ENCODE measurements around the gene HMX3.
A peak's percentile ranks its signal among the peaks of the same experiment; 100 is the strongest.

HMX3 gene

GRCh38 chr10:123135415-123136141 is at the start of gene HMX3:
TSS of gene HMX3 (plus strand) at chr10:123135970. CDS start at chr10:123136051, 81 bp downstream.
- DNase-seq = peak; percentile 33

DNA sequence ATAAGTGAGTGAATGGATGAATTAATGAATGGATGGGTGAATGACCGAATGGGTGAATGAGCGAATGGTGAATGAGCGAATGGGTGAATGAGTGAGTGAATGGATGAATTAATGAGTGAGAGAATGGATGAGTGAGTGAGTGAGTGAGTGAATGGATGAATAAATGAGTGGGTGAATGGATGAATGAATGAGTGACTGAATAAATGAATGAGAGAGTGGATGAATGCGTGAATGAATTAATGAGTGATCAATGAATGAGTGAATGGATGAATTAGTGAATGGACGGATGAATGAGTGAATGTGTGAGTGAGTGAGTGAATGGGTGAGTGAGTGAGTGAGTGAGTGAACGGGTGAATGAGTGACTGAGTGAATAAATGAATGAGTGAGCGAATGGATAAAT is 49.5 kb upstream of the HMX3 start:
- no peak for DNase-seq

GRCh38 chr10:123087348-123087747 is 48.4 kb upstream of the HMX3 start:
- DNase-seq = no peak

GRCh38 chr10:123087786-123088185 is 48.0 kb upstream of the HMX3 start:
- no peak for DNase-seq

DNA sequence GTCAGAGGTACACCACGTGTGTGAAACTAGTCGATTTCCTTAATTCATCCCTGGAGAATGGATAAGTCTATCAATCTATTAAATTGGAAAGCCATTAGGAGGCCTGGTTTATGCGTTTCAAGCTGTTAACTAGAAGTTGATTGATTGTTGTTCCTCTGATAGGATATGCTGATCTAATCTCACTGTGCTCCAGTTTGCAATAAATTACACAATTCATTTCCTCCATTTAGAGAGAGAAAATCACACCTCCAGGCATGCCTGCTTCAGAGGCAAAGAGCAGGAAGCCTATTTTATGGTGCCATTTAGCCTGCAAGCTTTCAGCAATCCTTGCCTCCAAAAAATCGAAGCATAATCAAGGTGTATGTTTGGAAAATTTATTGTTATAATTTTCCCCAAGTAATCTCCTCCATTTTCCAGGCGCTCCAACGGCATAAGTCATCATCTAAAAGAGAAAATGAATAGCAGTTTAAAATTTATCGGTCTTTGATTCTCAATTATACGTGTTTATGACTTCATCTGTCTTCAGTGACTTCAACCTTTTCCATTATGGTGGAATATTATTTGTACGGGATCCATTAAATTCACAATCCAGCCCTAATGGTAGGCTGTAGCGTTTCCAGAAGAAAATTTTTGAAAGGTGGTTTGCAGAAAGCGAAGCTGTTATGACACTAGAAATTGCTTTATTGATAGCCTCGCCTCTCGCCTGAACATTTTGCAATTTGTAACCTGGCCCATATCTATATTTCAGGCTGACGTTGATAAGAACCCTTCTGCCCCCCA is 42.9 kb upstream of the HMX3 start:
- no peak for DNase-seq

DNA sequence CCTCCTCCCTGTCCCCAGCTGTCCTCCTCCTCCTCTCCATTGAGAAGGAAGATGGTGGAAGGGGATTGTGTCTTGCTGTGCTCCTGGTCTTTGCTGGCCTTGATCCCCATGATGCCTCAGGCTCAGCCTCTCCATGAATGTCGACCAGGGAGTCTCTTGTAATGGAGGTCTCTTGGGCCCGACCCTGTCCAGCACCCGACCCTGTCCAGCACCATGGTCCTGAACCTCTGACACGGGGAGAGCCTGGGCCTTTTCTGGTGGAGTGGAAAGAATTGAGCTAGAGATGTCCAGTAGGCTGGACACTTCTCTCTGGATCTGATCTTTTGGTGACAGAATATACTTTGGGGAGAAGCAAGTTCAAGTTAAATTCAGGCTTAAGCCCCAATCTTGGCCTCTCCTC is 42.3 kb upstream of the HMX3 start:
- DNase-seq = no peak

DNA sequence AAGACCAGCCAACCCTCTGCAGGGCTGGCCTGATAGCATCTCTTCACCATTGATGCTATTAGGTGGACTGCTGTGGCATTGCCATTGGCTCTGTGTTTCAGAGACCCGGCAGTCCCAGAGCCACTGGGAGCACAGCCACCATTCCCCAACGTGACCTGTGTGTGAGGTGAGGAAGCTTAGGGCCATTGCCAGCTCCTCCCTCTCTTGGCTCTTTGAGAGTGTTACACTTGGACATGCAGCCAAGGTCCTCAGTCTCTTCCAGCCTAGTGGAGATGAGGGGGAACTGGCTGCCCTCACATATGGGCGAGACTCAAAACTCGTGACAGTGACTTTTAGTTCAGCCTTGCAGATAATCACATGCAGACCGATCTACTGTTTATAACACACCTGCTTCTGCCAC is 39.3 kb upstream of the HMX3 start:
- no peak for DNase-seq

- no peak for DNase-seq
Observed at GRCh38 chr10:123097039-123097438, 38.7 kb upstream of the HMX3 start.

GRCh38 chr10:123100030-123100762 is 35.6 kb upstream of the HMX3 start:
- no peak for DNase-seq

- no peak for DNase-seq
Observed at GRCh38 chr10:123101872-123102271, 33.9 kb upstream of the HMX3 start.

GRCh38 chr10:123102673-123103072 is 33.1 kb upstream of the HMX3 start:
- no peak for DNase-seq

GRCh38 chr10:123103944-123104343 is 31.8 kb upstream of the HMX3 start:
- DNase-seq = no peak

DNA sequence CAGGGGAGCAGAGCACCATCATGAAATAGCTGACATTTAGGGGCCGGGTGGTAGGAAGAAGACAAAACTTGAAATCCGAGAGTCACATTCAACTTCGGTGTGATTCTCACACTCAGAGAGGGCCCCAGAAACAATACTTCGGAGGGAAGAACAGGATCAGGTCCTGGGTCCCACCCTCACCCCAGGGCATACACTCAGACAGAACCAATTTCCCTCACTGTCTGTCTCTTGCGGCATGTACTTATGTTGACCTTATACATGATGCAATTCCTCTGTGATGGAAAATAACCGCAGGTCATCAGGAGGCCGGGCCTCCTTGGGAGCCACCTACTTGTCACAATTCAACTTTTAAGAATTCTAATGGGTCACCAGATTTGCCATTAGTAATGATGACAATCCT is 26.3 kb upstream of the HMX3 start:
- DNase-seq = no peak

DNA sequence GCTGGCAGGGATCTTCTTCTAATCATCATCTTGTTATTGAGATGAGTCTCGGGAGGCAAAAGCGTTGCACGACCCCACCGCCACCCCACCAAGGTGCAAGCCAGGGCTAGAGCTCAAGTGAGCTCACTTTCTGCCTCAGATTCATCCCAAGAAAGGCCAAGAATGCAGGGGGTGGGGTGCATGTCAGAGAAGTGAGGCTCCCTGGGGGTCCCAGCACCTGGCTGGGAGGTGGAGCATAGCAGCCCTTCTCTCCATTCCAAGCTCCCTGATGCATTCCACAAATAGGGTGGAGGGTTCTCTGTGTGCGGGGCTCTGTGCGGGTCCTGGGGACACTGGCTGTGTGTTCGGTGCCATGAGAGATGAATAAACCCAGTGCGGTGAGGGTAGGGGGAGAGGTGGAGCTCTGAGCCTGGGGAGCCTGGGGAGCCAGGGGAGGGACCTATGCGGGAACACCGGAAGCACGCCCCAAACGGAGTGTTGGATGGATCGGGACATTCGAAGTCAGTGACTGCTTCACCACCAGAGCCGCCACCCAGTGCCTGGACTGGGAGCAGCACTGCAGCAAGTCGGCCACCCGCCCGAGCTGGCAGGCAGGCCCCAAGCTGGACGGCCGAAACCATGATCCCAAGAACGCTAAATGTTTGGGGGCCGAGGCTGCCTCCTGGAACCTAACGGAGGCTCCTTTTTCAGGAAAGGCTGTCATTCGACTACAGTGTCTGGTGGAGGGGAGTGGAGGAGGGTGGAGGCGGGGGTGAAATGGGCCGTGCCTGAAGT is 17.9 kb upstream of the HMX3 start:
- DNase-seq = no peak

DNA sequence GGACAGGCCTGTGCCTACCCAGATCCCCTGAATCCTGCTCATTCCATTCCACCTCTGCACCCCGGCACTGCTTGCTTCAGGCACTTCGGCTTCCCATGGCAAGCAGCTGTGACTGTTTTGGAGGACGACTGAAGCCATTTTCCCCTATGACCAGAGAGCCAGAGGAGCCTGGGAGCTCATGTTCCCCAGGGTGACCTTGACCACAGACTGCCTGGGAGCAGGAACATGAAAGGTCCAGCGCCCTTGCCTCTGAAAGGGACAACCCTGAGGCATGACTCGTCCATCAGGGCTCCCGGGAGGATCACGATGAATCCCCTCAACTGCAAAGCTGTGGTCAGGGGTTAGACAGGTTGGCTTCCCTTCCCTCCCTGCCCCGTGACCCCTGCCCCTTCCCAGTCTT is 16.7 kb upstream of the HMX3 start:
- DNase-seq = no peak

DNA sequence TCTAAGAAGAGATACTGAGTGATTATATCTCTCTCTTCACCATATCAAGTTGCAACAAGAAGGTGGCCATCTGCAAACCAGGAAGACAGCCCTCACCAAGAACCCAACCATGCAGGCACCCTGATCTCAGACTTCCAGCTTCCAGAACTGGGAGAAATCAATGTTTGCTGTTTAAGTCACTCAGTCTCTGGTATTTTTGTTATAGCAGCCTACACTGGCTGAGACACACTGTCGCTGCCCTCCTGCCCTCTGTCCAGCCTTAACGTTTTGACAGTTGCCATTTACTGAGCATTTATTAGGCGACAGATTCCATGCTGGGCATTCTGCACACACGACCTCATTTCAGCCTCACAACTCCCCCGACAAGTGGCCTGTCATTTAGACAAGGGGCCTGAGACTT is 9.5 kb upstream of the HMX3 start:
- no peak for DNase-seq

DNA sequence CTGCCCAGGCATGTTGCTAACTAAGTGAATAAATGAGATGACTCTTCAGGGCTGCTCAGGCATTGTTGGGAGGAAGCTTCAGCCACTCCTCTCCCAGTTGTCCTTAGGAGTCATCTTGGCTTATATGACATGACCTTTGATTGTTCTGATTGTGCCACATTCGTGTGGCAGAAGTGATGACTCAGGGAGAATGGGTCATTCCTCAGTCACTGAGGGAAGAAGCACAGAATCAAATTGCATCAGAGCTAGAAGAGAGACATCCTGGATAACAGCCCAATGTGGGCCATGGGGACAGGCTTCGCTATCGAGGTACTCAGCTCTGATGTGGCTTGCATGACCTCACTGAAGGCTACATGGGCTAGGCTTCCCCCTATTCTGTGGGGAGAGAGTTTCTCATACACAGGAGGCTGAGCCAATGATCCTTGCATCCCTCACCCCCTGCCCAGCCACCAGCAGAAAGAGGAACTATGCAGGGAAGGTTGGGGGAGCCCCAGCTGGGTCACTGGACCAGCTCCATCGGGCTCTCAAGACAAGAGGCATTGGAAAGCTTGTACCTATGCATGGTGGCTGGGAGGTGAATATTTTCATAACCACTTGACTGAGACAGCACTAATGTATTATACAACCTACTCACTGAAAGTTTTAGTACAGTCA is 6.0 kb upstream of the HMX3 start:
- DNase-seq = no peak

DNA sequence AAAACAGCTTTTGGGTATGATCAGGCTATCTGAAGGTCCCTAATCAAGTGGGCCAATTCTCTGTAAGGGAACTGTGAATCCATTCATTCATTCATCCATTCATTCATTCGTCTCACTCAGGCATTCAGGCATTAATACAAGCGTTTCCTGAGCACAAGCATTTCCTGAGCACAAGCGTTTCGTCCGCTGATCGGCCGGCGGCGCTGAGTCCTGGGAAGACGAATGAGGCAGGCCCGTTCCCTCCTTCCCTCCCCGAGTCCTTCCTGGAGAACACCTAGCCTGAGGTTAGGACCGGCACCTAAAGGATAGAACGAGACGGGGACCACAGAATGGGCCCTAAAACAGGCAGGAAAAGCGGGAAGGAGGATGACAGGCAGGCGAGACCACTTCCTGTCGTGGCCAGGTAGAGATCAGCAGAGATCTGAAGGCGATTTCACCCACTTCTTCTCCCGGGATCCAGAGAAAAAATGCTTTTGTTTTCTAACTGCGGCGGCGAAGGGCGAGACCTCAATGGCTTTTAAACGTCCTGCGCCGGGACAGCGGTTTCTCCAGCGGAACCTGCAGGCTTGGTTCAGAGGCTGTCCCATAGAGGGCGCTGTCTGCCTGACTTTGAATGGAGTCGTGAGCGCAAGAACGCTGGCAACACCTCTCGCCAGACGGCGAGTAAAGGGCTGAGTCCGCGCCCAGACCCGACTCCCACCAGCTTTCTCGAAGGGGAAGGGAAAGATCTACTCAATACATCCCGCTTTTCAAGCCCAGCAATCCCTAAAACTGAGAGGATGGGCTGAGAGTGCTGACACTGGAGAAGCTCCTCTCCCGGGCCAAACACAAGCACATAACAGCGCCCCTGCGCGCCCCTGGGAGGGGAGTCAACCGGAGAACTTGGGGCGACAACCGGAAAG is 2.9 kb upstream of the HMX3 start:
- peak; percentile 74 for DNase-seq

DNA sequence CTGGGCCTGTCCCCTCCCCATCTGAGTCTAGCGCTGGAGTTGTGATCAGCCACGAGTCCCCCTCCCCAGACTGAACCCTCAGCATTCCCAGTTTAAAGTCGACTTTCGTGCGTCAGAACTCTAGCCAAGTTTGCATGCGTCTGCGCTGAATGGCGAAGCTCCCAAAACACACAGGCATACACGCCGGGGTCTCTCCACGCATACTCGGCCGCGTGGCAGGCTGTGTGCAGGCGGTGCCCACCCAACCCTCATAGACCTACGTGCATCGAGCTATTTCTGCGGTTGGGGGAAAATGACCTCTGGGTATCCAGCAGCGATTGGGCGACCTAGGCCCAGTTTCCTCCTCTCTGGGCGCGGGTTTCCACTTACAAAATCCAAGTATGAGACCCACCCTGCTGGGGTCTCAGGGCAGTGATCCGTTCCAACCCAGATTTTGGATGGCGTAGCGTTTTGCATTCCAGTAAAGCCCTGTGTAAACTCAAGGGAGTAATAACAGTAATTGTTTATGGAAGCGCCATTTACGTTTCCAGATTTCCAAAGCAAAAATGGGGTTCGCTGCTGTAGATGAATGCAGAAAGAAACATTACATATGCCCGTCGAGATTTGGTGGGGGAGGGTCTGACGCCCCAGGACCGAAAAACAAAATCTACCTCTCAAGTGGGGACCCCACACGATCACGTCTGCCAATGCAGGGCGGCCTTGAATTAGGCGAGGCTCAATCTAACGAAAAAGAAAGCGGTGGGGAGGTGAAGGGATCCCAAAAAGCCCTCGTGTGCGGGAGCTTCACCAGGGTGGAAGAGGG is 2.0 kb upstream of the HMX3 start:
- DNase-seq = no peak

GRCh38 chr10:123134343-123134914 is 1.3 kb upstream of the HMX3 start:
- DNase-seq = no peak

Data from fibroblast of upper back skin (primary cell).